PC-3 (cell line): ENCODE data around the gene CDC5L.

Experiments used
- EZH2 ChIP-seq: fragments of 300-600 bp; sonication (generic); IDR thresholded peaks from one replicate; pipeline ENCODE4 v1.6.1; 2017; ENCODE audit warnings: antibody characterized with exemption, mild to moderate bottlenecking, low read length; ENCODE audit not compliant: unreplicated experiment
- EZH2phosphoT487 ChIP-seq: fragments of 300-600 bp; sonication (generic); IDR thresholded peaks from 2 replicates; pipeline ENCODE4 v1.6.1; 2018; ENCODE audit warnings: mild to moderate bottlenecking, antibody characterized with exemption, low read length, borderline replicate concordance
- TF ChIP-seq, protein P1 (sequence below): fragments of 300-600 bp; sonication (generic); conservative IDR thresholded peaks from 2 replicates; pipeline ENCODE4 v1.5.1; 2017; ENCODE audit warnings: antibody characterized with exemption, low read depth, mild to moderate bottlenecking, low read length

- TF ChIP-seq, protein P1, sequence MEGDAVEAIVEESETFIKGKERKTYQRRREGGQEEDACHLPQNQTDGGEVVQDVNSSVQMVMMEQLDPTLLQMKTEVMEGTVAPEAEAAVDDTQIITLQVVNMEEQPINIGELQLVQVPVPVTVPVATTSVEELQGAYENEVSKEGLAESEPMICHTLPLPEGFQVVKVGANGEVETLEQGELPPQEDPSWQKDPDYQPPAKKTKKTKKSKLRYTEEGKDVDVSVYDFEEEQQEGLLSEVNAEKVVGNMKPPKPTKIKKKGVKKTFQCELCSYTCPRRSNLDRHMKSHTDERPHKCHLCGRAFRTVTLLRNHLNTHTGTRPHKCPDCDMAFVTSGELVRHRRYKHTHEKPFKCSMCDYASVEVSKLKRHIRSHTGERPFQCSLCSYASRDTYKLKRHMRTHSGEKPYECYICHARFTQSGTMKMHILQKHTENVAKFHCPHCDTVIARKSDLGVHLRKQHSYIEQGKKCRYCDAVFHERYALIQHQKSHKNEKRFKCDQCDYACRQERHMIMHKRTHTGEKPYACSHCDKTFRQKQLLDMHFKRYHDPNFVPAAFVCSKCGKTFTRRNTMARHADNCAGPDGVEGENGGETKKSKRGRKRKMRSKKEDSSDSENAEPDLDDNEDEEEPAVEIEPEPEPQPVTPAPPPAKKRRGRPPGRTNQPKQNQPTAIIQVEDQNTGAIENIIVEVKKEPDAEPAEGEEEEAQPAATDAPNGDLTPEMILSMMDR: no peak
- TF ChIP-seq EZH2 (no peak), EZH2phosphoT487 (no peak)
Measured at GRCh38 chr6:44493132-44493531, 105.6 kb downstream of the CDC5L start.
